Activated CD4-positive, alpha-beta T cell treated with anti-CD3 and anti-CD28 coated beads, Interleukin-2, amount 10 ng/mL, durations not matched to agents 24 days and 14 days (primary cell): Measurements from ENCODE around the gene HOXA1. TPM values are rescaled to one million over a fixed set of nuclear protein-coding genes. Genes with fewer than 3 reads are reported as not detected.

ENCODE experiments used
- DNase-seq: peaks from one replicate; pipeline ENCODE4 v3.0.0; 2022
- H3K27ac Mint-ChIP-seq: one replicate; pipeline ENCODE4 v1.8.0; 2022; ENCODE audit warnings: mild to moderate bottlenecking, mixed read lengths
- H3K27me3 Mint-ChIP-seq: one replicate; pipeline ENCODE4 v1.8.0; 2022; ENCODE audit warnings: mixed read lengths
- H3K36me3 Mint-ChIP-seq: one replicate; pipeline ENCODE4 v1.8.0; 2022; ENCODE audit warnings: low read depth, mild to moderate bottlenecking, mixed read lengths
- H3K4me1 Mint-ChIP-seq: one replicate; pipeline ENCODE4 v1.8.0; 2021; ENCODE audit warnings: mixed read lengths
- H3K4me3 Mint-ChIP-seq: one replicate; pipeline ENCODE4 v1.8.0; 2022; ENCODE audit warnings: mild to moderate bottlenecking, moderate library complexity, mixed read lengths
- H3K9me3 Mint-ChIP-seq: one replicate; pipeline ENCODE4 v1.8.0; 2021; ENCODE audit warnings: mixed read lengths
- intact Hi-C: fragments of 100-400 bp; cut with micrococcal nuclease; formaldehyde crosslinking; loops from one replicate; pipeline ENCODE4 v1.15.1; 2023
- total RNA-seq: library from RNA; stranded (reverse); gene quantifications from 2 replicates; pipeline ENCODE4 v1.2.3, GENCODE V29; 2022

The HOXA1 gene
- total RNA-seq, 1 donor from 2014 or later, result 0.16 TPM

DNA sequence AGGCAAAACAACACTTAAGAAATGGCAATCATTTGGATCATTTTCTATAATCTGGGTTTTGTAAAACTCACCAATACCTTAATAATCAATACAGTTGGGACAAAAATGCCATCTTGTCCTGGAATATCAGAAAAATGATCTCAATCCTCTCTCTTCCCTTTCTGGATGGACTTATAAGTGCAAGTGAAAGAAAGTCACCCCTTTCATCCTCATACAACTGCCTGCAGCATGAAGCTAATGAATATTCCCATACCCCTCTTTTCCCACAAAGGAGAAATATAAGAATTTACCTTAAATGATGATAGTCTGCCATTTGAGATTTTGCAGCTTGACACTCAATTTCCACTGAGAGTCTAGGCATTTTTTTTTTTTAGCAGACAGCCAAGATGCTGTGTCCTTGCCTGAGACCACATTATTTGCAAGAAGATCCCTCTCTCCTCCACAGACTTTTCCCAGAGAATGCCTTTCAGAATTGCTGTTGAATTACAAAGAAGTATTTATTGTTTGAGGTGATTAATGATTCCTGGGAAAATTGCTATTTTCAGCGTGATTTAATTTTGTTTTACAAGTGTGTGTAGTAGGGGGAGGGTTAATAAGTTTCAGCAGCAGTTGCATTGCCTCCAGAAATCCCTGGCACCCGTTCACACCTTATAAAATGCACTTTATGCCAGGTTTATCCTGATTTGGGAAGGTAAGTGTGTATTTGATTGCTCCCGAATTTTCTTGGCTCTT is 31.0 kb upstream of the HOXA1 start:
- Mint-ChIP-seq H3K36me3 (peaks cover 1% of the 10 kb centered on the region), H3K27me3 (peaks cover 36% of the 10 kb centered on the region), H3K27ac (no peak overlapping the region), H3K9me3 (peaks cover 3% of the 10 kb centered on the region), H3K4me3 (no peak overlapping the region), H3K4me1 (no peaks in the 10 kb centered on the region)
- no peak for DNase-seq
- intact Hi-C loops, result no loop called here

DNA sequence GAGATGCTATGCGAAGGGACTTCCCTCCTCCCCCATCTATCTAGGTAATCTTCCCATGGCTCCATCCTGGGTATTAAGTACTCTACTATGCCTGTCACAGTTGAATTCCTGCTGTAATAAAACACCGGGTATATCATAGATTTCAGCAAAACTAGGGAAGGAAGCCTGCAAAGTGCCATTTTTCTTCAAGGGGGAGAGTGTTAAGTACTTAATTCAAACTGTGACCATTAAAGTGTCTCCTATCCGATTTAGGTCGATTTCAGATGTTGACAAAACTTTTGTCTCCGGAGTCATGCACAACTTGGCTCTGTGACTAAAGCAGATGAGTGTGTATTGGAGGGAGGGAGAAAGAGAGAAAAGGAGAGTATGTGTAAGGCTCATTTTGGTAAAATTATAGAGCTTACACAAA is 30.2 kb upstream of the HOXA1 start:
- peaks cover 1% of the 10 kb centered on the region for H3K36me3 Mint-ChIP-seq
- no peak overlapping the region for H3K27ac Mint-ChIP-seq
- no peaks in the 10 kb centered on the region for H3K9me3 Mint-ChIP-seq
- DNase-seq, result no peak
- H3K4me1 Mint-ChIP-seq, result no peaks in the 10 kb centered on the region
- H3K27me3 Mint-ChIP-seq, result peaks cover 36% of the 10 kb centered on the region
- H3K4me3 Mint-ChIP-seq, result no peak overlapping the region
- intact Hi-C loops, result no loop called here

- intact Hi-C loops, result no loop called here
- Mint-ChIP-seq H3K4me3 (no peak overlapping the region), H3K27ac (no peak overlapping the region), H3K9me3 (no peaks in the 10 kb centered on the region), H3K4me1 (no peaks in the 10 kb centered on the region), H3K27me3 (peaks cover 36% of the 10 kb centered on the region), H3K36me3 (peaks cover 1% of the 10 kb centered on the region)
- DNase-seq, result no peak
Measured at GRCh38 chr7:27124902-27125689, 29.3 kb upstream of the HOXA1 start.

DNA sequence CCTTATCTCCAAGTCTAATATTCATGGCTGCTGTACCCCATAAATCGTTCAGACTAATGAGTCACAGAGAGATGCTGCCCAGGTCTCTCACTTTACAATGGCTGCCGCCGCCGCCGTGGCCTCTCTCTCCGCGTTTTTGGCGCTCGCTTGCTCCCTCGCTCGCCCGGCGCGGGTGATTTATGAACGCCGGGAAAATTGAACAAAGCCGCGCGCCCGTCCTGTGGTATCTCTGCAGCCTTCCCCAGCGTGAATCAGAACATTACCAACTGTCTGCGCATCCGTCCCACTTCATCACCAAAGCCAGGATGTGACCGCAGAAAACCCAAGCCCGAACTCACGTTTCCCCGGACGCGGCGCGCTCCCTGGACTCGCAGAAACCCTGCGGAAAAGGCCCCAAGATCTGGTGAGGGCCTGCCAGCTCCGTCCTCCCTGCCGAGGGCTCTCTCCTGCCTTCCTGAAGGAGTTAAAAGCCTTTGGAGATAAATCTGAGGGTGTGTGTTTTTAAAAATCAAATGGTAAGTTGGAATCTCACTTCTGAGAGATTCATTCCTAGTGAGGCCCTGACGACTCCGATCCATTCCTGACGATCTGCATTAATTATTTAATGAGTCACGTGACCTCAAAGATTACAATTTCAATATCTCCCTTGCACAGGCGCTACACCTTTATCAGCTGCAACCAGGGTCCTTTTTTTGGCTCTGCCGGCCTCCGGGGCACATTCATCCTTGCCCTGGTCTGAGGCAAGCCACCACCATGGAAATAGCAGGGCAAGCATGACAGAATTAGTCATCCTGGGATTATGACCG is 28.5 kb upstream of the HOXA1 start:
- Mint-ChIP-seq H3K36me3 (no peaks in the 10 kb centered on the region), H3K9me3 (no peaks in the 10 kb centered on the region), H3K27ac (no peak overlapping the region), H3K4me3 (no peak overlapping the region), H3K27me3 (peaks cover 34% of the 10 kb centered on the region), H3K4me1 (no peaks in the 10 kb centered on the region)
- intact Hi-C loops, result no loop called here
- DNase-seq, result no peak

DNA sequence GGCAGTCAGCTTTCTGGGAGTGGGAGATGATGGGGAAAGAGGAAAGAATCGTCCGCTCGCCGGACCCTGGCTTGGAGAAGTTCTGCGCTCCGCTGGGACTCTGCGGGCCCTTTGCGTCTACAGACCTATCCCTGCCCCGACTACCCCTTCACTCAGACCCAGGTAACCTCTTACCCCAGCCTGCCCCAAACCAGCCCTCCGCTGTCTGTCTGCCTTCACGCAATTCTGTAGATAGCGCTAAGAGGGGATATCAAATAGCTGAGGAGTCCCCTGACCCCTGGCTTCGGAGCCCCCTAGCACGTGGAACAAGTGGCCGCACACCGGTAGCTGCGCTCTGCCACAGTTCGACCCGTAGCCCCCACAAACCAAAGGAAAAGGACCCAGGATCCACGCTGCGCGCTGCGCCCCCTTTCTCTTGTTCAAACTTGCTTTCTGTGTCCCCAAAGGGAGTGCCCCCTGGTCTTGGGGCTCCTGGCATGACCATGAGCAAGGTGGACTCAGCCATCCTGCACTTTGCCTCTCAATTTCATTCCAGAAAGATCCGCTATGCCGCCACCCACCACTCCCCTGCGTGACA is 27.8 kb upstream of the HOXA1 start:
- intact Hi-C loops, result no loop called here
- H3K4me1 Mint-ChIP-seq, result no peaks in the 10 kb centered on the region
- no peak overlapping the region for H3K27ac Mint-ChIP-seq
- no peaks in the 10 kb centered on the region for H3K36me3 Mint-ChIP-seq
- no peak for DNase-seq
- peaks cover 28% of the 10 kb centered on the region for H3K27me3 Mint-ChIP-seq
- no peak overlapping the region for H3K4me3 Mint-ChIP-seq
- H3K9me3 Mint-ChIP-seq, result no peaks in the 10 kb centered on the region

DNA sequence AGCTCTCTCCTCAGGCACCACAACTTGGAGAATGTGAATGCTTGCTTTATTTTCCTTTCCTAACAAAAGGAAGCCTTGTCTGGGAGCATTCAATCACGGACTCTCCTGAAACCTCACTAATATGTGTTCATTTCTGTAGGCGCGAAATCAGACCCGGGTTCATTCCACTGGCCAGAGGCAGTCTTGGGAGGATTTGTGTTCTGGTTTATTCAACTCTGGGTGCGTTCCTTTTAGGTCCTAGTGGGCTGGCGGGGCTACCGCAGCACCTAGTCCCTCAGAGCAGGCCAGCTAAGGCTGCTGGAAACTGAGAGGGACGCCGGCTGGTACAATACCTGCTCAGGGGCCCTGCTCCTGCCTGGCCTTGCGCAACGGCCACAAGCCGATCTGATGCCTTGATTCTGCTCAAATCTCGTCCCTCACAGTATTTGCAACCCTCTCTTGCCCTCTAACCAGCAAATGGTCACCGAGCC is 27.2 kb upstream of the HOXA1 start:
- DNase-seq, result no peak
- H3K27ac Mint-ChIP-seq, result no peak overlapping the region
- H3K4me3 Mint-ChIP-seq, result no peak overlapping the region
- no peaks in the 10 kb centered on the region for H3K9me3 Mint-ChIP-seq
- peaks cover 23% of the 10 kb centered on the region for H3K27me3 Mint-ChIP-seq
- H3K4me1 Mint-ChIP-seq, result no peaks in the 10 kb centered on the region
- intact Hi-C loops, result no loop called here
- no peaks in the 10 kb centered on the region for H3K36me3 Mint-ChIP-seq

GRCh38 chr7:27122077-27122910 is 26.5 kb upstream of the HOXA1 start:
- H3K36me3 Mint-ChIP-seq, result no peaks in the 10 kb centered on the region
- no peak overlapping the region for H3K27ac Mint-ChIP-seq
- H3K27me3 Mint-ChIP-seq, result peaks cover 16% of the 10 kb centered on the region
- no peaks in the 10 kb centered on the region for H3K9me3 Mint-ChIP-seq
- no peaks in the 10 kb centered on the region for H3K4me1 Mint-ChIP-seq
- H3K4me3 Mint-ChIP-seq, result no peak overlapping the region
- DNase-seq, result no peak
- intact Hi-C loops, result no loop called here

- H3K36me3 Mint-ChIP-seq, result no peaks in the 10 kb centered on the region
- H3K27me3 Mint-ChIP-seq, result peaks cover 11% of the 10 kb centered on the region
- no peaks in the 10 kb centered on the region for H3K9me3 Mint-ChIP-seq
- no peaks in the 10 kb centered on the region for H3K4me1 Mint-ChIP-seq
- intact Hi-C loops, result no loop called here
- no peak for DNase-seq
- no peak overlapping the region for H3K27ac Mint-ChIP-seq
- no peak overlapping the region for H3K4me3 Mint-ChIP-seq
Measured at GRCh38 chr7:27121684-27122076, 25.9 kb upstream of the HOXA1 start.

- H3K9me3 Mint-ChIP-seq, result no peaks in the 10 kb centered on the region
- no peaks in the 10 kb centered on the region for H3K36me3 Mint-ChIP-seq
- H3K4me3 Mint-ChIP-seq, result no peak overlapping the region
- intact Hi-C loops, result no loop called here
- DNase-seq, result no peak
- H3K4me1 Mint-ChIP-seq, result no peaks in the 10 kb centered on the region
- H3K27me3 Mint-ChIP-seq, result no peaks in the 10 kb centered on the region
- no peak overlapping the region for H3K27ac Mint-ChIP-seq
Measured at GRCh38 chr7:27119412-27119911, 23.7 kb upstream of the HOXA1 start.

DNA sequence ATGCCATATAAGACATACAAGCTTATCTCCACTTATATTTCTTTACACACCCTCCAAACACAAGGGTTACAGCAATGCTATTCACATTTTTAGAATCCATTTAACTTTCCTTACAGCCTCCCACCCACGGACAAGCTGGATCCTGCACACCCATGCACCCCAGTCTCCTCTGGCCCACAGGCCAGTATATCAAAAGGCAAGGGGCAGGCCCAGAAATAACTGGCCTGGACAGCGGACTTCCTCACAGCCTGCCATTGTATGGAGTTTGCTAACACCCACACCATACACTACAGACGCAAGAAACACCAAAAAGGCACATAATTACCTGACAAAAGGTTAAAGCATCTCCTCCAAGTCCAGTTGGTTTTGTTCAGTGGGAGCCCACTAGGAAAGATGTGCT is 22.8 kb upstream of the HOXA1 start:
- no peak for DNase-seq
- Mint-ChIP-seq H3K27me3 (no peaks in the 10 kb centered on the region), H3K9me3 (no peaks in the 10 kb centered on the region), H3K27ac (no peak overlapping the region), H3K4me1 (no peaks in the 10 kb centered on the region), H3K36me3 (no peaks in the 10 kb centered on the region), H3K4me3 (no peak overlapping the region)
- intact Hi-C loops, result no loop called here

- H3K4me3 Mint-ChIP-seq, result no peak overlapping the region
- no peaks in the 10 kb centered on the region for H3K4me1 Mint-ChIP-seq
- DNase-seq, result no peak
- intact Hi-C loops, result no loop called here
- no peaks in the 10 kb centered on the region for H3K9me3 Mint-ChIP-seq
- no peaks in the 10 kb centered on the region for H3K27me3 Mint-ChIP-seq
- H3K27ac Mint-ChIP-seq, result no peak overlapping the region
- H3K36me3 Mint-ChIP-seq, result no peaks in the 10 kb centered on the region
Measured at GRCh38 chr7:27117887-27118491, 22.2 kb upstream of the HOXA1 start.

DNA sequence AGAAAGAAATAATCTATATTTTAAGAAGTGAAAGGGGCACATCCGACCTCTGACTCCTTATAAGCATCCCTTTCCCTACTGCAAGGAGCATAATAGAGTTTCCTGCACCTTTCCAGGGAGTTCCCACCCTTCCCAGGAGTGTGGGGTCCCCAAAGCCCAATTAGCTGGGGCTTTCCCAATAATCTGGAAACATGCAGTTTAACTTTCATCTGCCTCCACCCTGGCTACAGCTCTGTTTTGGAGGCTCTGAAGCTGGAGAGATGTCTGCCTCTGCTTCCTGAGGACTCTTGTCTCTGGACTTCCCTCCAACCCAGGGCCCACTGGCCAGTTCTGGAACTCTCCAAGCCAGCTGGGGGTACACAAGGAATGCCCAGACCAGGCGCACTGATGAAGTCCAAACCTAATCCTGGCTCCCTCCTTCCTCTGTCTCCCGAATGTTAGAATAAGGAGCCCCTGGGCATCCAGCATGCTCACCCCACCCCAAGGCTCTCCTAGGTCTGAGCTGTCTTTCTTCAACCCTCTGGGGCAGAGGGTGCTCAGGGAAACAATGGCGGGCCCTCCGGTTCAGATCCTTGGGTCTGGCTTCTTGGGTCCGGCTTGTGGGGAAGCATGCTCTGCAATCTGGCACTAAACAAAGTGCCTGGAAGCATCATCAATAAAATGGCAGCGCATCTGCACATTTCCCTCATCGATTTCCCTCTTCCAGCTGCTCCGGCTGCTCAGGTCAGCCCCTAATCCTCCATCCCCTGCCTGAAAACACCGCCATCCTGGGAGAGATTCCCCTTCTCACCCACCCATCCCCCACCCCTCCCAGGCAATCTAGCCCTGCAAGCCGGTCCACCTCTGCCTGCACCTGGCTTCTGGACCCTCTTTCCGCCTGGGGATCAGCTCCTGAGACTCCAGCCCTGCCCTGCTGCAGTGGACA is 21.4 kb upstream of the HOXA1 start:
- no peaks in the 10 kb centered on the region for H3K4me1 Mint-ChIP-seq
- DNase-seq, result no peak
- intact Hi-C loops, result no loop called here
- no peaks in the 10 kb centered on the region for H3K9me3 Mint-ChIP-seq
- no peaks in the 10 kb centered on the region for H3K36me3 Mint-ChIP-seq
- no peak overlapping the region for H3K4me3 Mint-ChIP-seq
- H3K27me3 Mint-ChIP-seq, result no peaks in the 10 kb centered on the region
- no peak overlapping the region for H3K27ac Mint-ChIP-seq
